ENCODE data around the gene CSNK1G1.
"Not testable (repeated sequence)": the region's sequence is repeated elsewhere in the genome, so short reads cannot be mapped to it uniquely, and the experiment has no call there.

The CSNK1G1 gene

DNA sequence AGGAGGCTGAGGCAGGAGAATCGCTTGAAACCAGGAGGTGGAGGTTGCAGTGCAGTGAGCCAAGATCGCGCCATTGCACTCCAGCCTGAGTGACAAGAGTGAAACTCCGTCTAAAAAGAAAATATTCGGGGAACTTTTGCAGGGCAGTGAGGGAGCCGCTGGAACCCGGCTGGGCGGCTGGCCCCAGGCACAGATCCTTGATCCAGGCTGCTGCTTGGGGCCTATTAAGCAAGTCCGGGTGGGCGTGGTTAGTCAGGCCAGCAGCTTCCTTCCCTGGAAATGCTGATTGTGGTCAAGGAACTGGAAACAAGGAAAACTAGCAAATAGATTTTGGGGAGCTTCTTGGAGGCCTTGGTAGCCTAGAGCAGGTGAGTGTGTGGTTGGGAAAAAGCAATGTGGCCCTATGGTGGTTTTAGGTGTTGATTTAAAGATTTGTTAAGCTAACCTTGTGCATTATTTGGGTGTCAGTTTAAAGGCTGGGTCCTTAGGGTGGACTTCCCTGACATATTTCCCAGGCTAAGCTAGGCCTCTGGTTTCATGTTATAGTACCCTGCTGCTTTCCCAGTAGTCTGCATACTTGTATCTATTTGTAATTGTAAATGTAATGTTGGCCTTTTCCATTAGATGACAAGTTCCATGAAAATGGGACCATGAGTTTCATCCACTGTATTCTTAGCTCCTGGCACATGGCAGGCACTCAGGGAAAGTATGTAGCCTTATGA, 222.2 kb downstream of the CSNK1G1 start:
- DNase-seq (ENCODE audit: low spot score), result no peak

DNA sequence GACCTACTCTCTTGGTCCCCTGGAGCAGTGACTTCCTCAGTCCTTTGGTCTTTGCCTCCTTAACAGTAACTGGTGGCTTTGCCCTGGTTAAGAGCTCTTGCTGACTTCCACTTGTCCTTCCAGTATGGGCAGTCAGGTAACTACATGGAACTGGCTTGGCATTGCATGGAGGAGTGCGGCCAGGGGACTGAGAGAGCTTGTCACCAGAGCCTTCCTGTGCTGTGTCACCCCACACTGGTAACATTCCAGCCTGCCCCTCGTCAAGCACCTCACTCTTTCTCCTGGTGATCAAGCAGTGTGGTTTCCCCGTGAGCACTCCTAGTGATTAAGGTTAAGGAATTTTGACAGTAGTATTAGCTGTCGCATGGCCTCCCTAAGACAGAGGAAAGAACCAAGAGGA, 223.8 kb downstream of the CSNK1G1 start:
- no peak for DNase-seq (ENCODE audit: low spot score)

DNA sequence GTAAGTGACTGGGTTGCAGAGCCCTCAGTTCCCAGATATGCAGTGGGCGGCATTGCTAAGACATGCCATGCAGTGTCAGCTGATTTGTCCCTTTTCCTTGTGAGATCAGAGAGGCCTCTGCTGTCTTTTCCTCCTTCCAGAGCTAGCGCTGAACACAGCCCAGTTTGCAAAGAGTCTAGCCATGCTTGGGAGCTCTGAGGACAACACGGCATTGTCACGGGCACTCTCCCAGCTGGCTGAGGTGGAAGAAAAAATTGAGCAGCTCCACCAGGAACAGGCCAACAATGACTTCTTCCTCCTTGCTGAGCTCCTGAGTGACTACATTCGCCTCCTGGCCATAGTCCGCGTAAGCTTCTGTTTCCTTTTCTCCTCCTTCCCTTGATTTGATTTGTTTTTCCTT, 224.4 kb downstream of the CSNK1G1 start:
- no peak for DNase-seq (ENCODE audit: low spot score)

DNA sequence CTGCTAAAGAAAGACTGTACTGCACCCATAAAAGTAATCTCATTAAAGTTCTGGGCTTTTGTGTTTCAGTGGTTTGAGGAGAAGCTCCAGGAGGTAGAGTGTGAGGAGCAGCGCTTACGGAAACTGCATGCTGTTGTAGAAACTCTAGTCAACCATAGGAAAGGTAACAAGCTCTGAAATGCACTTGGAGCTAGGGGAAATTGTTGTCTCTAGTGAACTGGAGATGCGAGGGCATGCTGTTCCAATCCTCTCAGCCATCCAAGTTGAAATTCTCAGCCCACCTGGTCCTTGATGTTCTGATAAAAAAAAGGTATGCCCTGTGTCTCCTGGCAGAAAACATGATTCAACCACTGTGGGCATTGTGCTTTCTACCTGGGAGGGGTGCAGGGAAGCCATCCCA, 225.8 kb downstream of the CSNK1G1 start:
- DNase-seq (ENCODE audit: low spot score), result no peak

DNA sequence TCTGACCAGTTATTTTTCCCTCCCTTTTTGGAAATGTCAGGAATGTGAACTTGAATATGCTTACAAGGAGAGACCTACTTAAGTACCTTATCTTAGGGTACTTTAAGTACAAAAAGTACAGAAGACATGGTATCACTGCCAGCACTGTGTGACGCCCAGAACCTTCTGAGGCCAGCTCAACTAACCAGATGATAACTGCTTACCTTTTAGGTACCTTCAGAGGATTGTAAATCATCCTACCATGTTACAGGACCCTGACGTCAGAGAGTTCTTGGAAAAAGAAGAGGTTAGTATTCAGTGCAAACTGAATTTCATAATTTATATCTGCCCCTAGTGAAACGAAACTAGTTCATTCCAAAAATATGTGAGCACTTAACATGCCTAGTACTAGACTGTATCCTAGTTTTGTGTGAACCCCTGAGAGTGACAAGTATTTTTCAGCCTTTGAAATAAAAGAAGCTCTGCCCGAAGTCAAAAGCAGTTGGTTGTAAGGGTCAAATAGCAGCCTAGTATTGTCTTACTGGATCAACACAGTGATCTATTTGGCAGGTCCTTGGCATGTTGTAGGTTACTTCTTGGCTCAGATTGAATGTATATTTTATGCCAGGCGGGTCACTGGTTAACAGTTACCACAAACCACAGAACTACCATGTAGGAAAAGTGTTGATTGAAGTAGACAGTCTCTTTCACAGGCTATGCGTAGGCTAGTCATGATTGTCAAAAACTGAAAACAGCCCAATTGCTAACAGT, 228.3 kb downstream of the CSNK1G1 start:
- no peak for DNase-seq (ENCODE audit: low spot score)

DNA sequence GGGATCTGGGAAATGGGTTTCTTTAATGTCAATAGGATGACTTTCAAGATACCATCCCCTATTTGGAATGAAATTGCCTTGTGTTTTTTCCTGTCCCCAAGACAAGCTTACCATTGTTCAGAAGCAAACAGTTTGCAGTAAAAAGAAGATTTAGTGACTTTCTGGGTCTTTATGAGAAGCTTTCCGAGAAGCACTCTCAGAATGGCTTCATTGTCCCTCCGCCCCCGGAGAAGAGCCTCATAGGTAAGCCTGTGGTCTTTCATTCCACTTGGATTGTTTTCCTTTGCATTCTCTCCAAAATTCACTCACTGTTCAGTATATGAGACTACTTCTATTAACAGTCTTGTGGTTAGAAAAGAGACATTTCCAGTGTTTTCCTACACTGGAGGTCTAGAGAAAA, 230.0 kb downstream of the CSNK1G1 start:
- no peak for DNase-seq (ENCODE audit: low spot score)

DNA sequence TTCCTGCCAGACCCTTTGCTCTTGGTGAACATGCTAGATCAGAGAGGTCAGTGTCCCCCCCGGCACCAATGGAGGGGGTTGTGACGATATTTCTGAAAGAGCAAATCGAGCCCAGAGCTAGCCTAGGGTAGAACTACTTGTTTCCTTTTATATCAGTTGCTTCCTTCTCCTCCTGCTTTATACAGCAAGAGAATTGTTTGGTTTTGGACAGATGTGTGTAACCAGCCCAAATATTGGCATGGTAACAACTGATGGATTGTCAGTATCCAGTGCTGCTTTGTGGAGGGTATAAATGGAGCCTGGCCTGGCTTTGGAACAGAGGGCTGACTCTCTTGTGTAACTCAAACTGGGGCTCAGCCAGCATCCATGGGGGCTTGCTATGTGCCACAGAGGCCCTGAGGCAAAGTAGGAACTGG, 233.0 kb downstream of the CSNK1G1 start:
- DNase-seq (ENCODE audit: low spot score), result no peak

DNA sequence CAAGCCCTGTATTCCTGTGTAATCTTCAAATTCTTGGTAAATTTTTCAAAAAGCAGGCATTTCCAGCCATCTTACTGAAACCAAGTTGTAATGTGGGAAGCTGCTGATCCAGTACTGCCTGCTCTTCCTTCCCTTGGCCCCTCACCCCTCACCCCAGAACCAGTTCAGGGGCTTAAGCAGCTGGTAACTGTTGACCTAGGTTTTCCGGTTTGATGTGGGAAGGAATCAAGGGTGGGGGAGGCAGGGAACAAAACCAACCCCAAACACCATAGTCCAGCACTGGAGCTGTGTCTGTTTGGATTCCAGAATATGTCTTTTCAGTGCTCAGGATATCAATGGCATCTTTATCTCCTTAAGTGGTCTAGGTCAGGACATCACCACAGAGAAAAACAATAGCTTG, 233.5 kb downstream of the CSNK1G1 start:
- no peak for DNase-seq (ENCODE audit: low spot score)

DNA sequence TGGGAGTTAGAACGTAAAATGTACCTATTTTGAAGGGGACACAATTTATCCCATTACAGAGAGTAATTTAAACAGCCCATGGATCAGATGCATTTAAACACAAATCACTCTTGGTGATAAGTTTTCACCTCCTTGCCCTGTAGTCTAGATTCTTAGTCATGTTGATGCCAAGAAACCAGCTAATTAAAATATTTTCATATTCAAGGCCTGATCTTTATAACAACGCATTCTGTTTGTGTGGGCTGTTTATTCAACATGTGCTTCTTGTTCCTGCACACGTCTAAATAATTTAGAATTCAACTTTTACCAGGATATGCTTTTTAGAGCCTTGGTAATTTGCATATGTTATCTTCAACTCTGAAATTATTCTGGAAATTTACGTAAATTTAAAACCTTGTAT, 234.4 kb downstream of the CSNK1G1 start:
- no peak for DNase-seq (ENCODE audit: low spot score)

DNA sequence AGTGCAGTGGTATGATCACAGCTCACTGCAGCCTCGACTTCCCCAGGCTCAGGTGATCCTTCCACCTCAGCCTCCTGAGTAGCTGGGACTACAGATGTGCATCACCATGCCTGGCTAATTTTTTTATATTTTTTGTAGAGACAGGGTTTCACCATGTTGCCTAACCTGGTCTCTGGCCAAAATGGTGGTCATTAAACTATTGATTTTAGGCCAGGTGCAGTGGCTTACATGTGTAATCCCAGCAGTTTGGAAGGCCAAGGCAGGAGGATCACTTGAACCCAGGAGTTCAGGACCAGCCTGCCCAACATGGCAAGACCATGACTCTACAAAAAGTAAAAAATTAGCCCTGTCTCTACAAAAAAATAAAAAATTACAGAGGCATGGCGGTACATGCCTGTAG, 235.7 kb downstream of the CSNK1G1 start:
- DNase-seq (ENCODE audit: low spot score), result not testable (repeated sequence)

DNA sequence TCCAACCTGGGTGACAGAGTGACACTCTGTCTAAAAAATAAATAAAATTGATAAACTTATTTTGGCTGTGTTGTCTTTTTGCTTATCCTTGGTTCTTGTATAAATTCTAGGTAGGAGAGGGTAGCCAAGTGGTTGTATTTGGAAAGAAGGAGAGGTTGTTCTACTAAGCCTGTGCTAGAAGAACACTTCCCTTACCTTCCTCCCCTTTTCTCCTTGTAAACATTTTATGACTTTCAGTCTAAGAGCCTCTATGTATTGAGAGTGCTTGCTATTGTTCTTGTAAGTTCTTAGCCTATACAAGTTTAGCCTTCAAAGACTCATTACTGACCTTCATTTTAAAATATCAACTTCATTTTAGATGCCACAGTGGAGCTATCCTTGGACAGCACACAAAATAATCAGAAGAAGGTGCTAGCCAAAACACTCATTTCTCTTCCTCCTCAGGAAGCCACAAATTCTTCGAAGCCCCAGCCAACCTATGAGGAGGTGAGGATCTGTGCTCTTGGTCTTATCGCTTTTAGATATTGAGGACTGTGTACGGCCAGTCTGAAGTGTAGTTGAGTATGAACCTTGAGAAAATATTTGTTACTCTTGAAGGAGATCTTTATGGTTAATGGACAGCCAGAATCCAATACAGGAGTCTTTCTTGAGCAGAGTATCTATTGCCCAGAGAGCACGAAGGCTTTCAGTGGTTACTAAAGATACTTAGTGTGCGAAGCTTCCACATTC, 238.1 kb downstream of the CSNK1G1 start:
- no peak for DNase-seq (ENCODE audit: low spot score)

All from hematopoietic multipotent progenitor cell treated with erythropoietin and hydrocortisone succinate and interleukin-3 and kit ligand, for 15 days (in vitro differentiated cells).